HuH-7 (cell line): Measurements from ENCODE around the gene CAMTA1.

Source experiments
- DNase-seq: peaks from one replicate; pipeline ENCODE4 v3.0.0; 2011; ENCODE audit warnings: low spot score

CAMTA1 gene

GRCh38 chr1:7743346-7743745, 958.1 kb downstream of the CAMTA1 start:
- DNase-seq = no peak

- DNase-seq = no peak
These were observed 959.6 kb downstream of the CAMTA1 start for GRCh38 chr1:7744882-7745281.

GRCh38 chr1:7745783-7746182, 960.5 kb downstream of the CAMTA1 start:
- DNase-seq = no peak

- no peak for DNase-seq
These were observed 962.4 kb downstream of the CAMTA1 start for GRCh38 chr1:7747605-7748004.

- no peak for DNase-seq
These were observed 963.9 kb downstream of the CAMTA1 start for GRCh38 chr1:7749126-7749525.

- no peak for DNase-seq
These were observed 965.9 kb downstream of the CAMTA1 start for GRCh38 chr1:7751174-7751573.

- peak; percentile 28 for DNase-seq
These were observed 967.5 kb downstream of the CAMTA1 start for GRCh38 chr1:7752512-7753417.

- no peak for DNase-seq
These were observed 968.4 kb downstream of the CAMTA1 start for GRCh38 chr1:7753641-7754040.

- no peak for DNase-seq
These were observed 969.0 kb downstream of the CAMTA1 start for GRCh38 chr1:7754234-7754633.

- no peak for DNase-seq
These were observed 970.2 kb downstream of the CAMTA1 start for GRCh38 chr1:7755448-7755847.

- DNase-seq = no peak
These were observed 975.0 kb downstream of the CAMTA1 start for GRCh38 chr1:7760245-7760644.

- no peak for DNase-seq
These were observed 975.8 kb downstream of the CAMTA1 start for GRCh38 chr1:7761103-7761502.

GRCh38 chr1:7767176-7767575, 981.9 kb downstream of the CAMTA1 start:
- no peak for DNase-seq

GRCh38 chr1:7768583-7768982, 983.3 kb downstream of the CAMTA1 start:
- DNase-seq = no peak

GRCh38 chr1:7769673-7770412, 984.6 kb downstream of the CAMTA1 start:
- no peak for DNase-seq

- no peak for DNase-seq
These were observed 985.4 kb downstream of the CAMTA1 start for GRCh38 chr1:7770669-7770996.

- DNase-seq = peak; percentile 84
These were observed 986.0 kb downstream of the CAMTA1 start, which contains the start of gene VAMP3 for GRCh38 chr1:7770997-7771822. VAMP3 (plus strand) TSS chr1:7771296; CDS start chr1:7771384, 88 bp downstream.

GRCh38 chr1:7771823-7772299, 986.6 kb downstream of the CAMTA1 start:
- no peak for DNase-seq

- DNase-seq = no peak
These were observed 992.3 kb downstream of the CAMTA1 start for GRCh38 chr1:7777591-7777990.

- DNase-seq = no peak
These were observed 992.9 kb downstream of the CAMTA1 start for GRCh38 chr1:7778133-7778628.

GRCh38 chr1:7780976-7781375, 995.7 kb downstream of the CAMTA1 start:
- no peak for DNase-seq

GRCh38 chr1:7781501-7781900, 996.2 kb downstream of the CAMTA1 start:
- no peak for DNase-seq
